IPS-18a (cell line): ENCODE results near the gene PCSK1N.
"Not testable (repeated sequence)": the region's sequence is repeated elsewhere in the genome, so short reads cannot be mapped to it uniquely, and the experiment has no call there.

Experiments
- H3K27ac ChIP-seq: one replicate; pipeline ENCODE4 v1.5.1; 2013; ENCODE audit warnings: low read length
- H3K27me3 ChIP-seq: one replicate; pipeline ENCODE4 v1.6.1; 2013; ENCODE audit warnings: mild to moderate bottlenecking, low read length; ENCODE audit not compliant: control insufficient read depth, insufficient read depth
- H3K36me3 ChIP-seq: one replicate; pipeline ENCODE4 v1.6.1; 2013; ENCODE audit warnings: low read depth, low read length; ENCODE audit not compliant: control insufficient read depth
- H3K4me1 ChIP-seq: one replicate; pipeline ENCODE4 v1.6.1; 2013; ENCODE audit warnings: low read depth, low read length; ENCODE audit not compliant: control insufficient read depth
- H3K4me3 ChIP-seq: one replicate; pipeline ENCODE4 v1.5.1; 2013; ENCODE audit warnings: low read length
- H3K9ac ChIP-seq: one replicate; pipeline ENCODE4 v1.6.1; 2013; ENCODE audit warnings: mild to moderate bottlenecking, low read length, moderate library complexity
- H3K9me3 ChIP-seq: one replicate; pipeline ENCODE4 v1.6.1; 2013; ENCODE audit warnings: low read depth, low read length; ENCODE audit not compliant: control insufficient read depth

Gene PCSK1N

DNA sequence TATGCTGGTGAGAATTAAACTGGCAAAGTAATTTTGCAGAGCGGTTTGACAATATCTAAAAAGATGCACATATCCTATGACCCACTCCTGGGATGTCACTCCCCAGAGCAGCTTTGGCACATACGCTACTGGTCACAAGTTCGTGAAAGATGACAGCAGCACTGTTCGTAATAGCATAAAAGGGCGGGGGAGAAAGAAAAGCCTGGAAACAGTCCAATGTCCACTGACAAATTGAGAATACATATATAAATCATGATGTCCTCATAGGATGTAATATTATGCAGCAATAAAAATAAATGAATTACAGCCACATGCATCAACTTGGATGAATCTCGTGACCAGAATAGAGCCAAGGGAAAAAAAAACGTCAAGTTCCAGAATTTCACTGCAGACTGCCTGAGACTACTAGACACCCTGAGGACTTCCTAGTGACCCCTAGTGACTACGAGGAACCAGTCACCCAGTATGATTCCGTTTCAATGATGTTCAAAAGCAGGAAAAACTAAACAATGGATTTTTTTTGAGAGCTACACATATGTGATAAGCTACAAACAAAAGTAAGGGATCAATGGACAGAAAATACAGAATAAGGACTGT, 1.8 kb downstream of the PCSK1N start:
- H3K27ac ChIP-seq, result no peak overlapping the region
- no peaks in the 10 kb centered on the region for H3K4me1 ChIP-seq
- no peak overlapping the region for H3K4me3 ChIP-seq
- H3K9ac ChIP-seq, result no peak overlapping the region
- no peaks in the 10 kb centered on the region for H3K36me3 ChIP-seq
- no peaks in the 10 kb centered on the region for H3K9me3 ChIP-seq
- H3K27me3 ChIP-seq, result peaks cover 70% of the 10 kb centered on the region

DNA sequence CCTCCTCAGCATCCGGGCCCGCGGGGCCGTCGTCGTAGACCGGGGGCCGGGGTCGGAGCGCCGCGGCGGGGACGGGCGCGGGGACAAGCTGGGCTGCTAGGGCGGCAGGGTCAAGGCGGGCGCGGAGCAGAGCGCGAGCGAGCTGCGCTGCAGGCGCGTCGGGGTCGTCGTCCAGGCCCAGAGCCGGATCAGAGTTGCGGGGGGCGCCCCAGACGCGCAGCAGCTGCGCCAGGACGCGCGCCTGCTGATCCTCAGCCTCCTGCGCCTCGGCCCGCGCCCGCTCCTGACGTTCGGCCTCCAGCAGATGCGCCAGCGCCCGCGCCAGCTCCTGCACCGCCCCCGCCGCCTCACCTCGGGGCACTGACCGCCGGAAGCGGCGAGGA, 3.5 kb downstream of the PCSK1N start:
- Histone ChIP-seq H3K9me3 (no peaks in the 10 kb centered on the region), H3K36me3 (no peaks in the 10 kb centered on the region), H3K27me3 (peaks cover 70% of the 10 kb centered on the region), H3K4me3 (peak overlapping the region; percentile 51), H3K9ac (no peak overlapping the region), H3K27ac (no peak overlapping the region), H3K4me1 (no peaks in the 10 kb centered on the region)

DNA sequence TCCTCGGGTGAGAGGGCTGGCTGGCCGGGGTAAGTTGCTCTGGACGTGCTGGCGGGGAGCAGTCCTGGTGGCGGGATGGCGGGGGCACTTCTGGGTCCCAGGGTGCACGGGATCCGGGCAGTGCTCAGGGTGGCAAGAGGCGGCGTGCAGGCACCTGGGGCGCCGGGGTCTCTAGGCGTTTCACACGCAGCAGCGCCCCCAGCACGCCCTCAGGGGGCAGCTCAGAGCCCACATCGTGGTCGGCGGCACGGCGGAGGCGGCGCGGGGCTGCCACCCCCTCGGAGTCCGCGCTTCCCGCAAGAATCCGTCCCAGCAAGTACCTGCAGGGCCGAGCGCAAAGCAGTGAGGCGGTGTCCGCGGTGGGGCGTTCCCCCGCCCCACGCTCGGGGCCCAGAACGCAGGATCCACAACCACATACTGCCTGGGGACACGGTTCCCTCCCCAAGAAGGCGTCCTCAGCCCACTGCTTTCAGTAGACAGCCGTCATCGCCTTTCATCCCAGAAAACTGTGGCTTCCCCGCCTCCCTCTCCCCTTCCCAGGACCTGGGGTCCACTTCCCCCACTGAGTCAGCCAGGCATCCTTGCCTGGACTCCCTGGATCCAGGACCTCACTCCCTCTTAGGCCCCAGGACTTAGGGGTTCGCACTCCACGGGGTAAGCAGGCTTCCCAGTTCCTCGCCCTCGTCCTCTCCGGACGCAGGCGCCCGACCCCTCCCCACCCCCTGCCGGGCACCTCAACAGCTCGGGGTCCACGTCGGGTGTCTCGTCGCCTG, 4.1 kb downstream of the PCSK1N start:
- Histone ChIP-seq H3K4me3 (peak overlapping the region; percentile 51), H3K36me3 (no peaks in the 10 kb centered on the region), H3K9me3 (no peaks in the 10 kb centered on the region), H3K27ac (no peak overlapping the region), H3K9ac (no peak overlapping the region), H3K4me1 (no peaks in the 10 kb centered on the region), H3K27me3 (peaks cover 65% of the 10 kb centered on the region)

DNA sequence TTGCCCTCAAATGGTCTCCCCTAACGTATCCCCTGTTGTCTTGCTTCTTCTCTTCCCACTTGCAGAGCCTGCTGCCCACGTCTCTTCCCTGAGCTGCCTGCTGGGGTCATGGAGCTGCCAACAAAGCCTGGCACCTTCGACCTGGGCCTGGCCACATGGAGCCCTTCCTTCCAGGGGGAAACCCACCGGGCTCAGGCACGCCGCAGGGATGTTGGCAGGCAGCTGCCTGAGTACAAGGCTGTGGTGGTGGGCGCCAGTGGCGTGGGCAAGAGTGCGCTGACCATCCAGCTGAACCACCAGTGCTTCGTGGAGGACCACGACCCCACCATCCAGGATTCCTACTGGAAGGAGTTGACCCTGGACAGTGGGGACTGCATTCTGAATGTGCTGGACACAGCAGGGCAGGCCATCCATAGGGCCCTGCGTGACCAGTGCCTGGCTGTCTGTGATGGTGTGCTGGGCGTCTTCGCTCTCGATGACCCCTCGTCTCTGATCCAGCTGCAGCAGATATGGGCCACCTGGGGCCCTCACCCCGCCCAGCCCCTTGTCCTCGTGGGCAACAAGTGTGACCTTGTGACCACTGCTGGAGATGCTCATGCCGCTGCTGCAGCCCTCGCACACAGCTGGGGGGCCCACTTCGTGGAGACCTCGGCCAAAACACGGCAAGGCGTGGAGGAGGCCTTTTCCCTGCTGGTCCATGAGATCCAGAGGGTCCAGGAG, 6.2 kb downstream of the PCSK1N start:
- Histone ChIP-seq H3K9me3 (no peaks in the 10 kb centered on the region), H3K4me1 (no peaks in the 10 kb centered on the region), H3K27me3 (peaks cover 47% of the 10 kb centered on the region), H3K4me3 (no peak overlapping the region), H3K9ac (no peak overlapping the region), H3K36me3 (no peaks in the 10 kb centered on the region), H3K27ac (no peak overlapping the region)

DNA sequence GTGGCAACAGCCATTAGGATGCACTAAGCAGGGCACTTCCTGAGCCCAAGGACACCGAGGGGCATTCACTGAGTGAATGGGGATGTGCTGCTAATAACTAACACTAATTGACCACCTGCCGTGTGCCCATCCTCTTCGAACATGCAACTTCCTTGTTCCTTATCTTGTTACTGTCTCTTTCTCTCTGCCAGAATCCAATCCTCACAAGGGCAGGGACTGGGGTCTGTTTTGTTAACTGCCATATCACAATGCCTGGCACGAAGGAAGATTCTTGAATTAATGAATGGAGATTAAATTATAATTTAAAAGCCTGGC, 7.8 kb downstream of the PCSK1N start:
- no peaks in the 10 kb centered on the region for H3K9me3 ChIP-seq
- H3K36me3 ChIP-seq, result no peaks in the 10 kb centered on the region
- H3K9ac ChIP-seq, result no peak overlapping the region
- peak overlapping the region; percentile 21 for H3K4me3 ChIP-seq
- H3K27me3 ChIP-seq, result peaks cover 32% of the 10 kb centered on the region
- H3K27ac ChIP-seq, result no peak overlapping the region
- H3K4me1 ChIP-seq, result no peaks in the 10 kb centered on the region

DNA sequence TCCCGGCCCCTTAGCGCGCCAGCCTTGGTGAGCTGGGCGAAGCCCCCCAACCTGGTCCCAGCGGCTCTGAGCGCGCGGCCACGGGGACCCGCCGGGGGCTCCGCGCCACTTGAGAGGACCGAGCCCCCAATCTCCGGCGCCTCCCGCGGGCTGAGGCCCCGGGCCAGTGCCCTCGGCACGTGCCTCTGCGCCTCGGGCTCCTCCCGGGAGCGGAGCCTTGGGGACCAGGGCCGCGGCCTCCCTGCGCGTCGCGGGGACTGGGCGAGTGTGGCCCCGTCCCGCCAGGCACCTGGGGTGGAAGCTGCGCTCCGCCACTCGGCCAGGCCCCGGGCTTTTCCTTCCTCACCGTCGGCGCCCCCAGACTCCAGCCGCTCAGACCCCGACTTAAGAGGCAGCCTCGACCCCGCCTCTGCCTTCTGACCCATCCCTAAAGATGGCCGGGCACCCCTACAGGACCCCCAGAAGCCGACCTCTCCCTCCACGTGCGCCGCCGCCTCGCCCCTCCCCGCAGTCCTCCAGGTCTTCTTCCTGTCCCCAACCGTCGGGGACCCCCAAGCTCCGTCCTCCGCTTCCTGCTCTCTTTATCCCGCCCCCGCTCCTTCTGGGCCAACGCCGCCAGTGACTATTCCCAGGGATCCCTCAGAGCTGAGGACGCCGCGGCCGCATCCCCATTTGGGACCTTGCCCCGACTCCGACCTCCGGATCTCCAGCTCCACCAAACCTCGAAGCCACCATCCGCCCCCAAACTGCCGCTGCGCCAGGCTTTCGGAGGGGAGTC, 8.3 kb downstream of the PCSK1N start:
- Histone ChIP-seq H3K9ac (no peak overlapping the region), H3K27me3 (peaks cover 26% of the 10 kb centered on the region), H3K9me3 (no peaks in the 10 kb centered on the region)

DNA sequence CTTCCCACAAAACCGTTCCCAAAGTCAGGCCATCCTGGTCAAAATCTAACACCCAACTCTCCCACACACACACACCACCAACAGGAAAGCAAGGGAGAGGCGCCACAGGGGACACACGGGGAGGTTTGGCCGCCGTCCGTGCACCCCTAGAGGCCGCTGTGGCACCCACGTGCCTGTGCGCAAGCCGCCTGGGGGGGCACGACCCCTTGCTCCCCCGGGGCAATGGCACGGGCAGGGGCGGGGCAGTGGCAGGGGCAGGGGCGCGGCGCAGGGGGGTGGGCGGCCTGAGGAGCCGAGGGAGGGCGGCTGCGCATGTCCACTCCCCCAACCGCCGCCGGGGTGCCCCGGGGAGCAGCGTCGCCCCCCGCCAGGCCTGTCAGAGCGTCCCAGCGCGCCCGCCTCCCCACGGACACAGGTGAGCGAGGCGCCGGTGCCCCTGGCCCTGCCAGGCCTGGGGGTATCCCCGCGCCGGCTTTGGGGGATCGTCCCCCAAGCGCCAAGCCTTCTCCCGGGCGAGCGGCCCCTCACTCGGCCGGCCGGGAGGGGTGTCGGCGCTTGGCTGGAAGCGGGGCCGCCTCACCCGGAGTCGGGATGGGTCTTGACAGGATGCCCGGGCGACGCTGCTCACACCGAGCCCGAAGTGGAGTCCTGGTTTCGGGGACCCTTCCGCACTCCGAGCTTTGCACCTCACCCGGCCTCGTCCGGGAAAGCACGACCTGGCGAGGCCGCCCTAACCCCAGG, 9.1 kb downstream of the PCSK1N start, which contains the start of gene ERAS:
TSS of gene ERAS (plus strand) at position 379 of the 741 bp plus-strand sequence. CDS start 2,611 bp downstream, outside the sequence.
- Histone ChIP-seq H3K9ac (no peak within 1 kb of the TSS), H3K27me3 (peaks cover 19% of the 10 kb centered on the region), H3K36me3 (peaks cover 5% of the 10 kb centered on the region), H3K4me1 (no peaks in the 10 kb centered on the region), H3K27ac (no peak within 1 kb of the TSS), H3K9me3 (no peaks in the 10 kb centered on the region), H3K4me3 (peak within 1 kb of the TSS; percentile 21)

More for the DNA sequence above, 8.3 kb downstream of the PCSK1N start:
- Histone ChIP-seq H3K27ac (no peak overlapping the region), H3K4me3 (peak overlapping the region; percentile 21), H3K4me1 (no peaks in the 10 kb centered on the region), H3K36me3 (peaks cover 3% of the 10 kb centered on the region)

DNA sequence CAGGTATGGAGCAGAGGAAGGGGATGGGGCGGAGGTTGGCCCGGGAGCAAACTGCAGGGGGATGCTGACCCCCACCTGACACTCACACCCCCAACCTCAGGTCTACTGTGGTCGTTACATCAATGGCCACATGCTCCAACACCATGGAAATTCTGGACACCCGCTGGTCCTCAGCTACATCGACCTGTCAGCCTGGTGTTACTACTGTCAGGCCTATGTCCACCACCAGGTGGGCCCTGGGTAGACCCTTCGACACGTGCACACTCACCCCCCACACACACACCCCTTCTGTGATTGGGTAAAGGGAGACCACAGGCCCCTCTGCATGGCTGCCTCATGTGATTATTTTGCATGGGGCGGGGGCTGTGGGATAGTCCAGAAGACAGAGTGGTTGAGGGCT, 11.3 kb downstream of the PCSK1N start:
- H3K4me3 ChIP-seq, result no peak overlapping the region
- H3K36me3 ChIP-seq, result peaks cover 5% of the 10 kb centered on the region
- no peaks in the 10 kb centered on the region for H3K4me1 ChIP-seq
- no peaks in the 10 kb centered on the region for H3K9me3 ChIP-seq
- H3K27ac ChIP-seq, result no peak overlapping the region
- H3K27me3 ChIP-seq, result no peaks in the 10 kb centered on the region
- H3K9ac ChIP-seq, result no peak overlapping the region

DNA sequence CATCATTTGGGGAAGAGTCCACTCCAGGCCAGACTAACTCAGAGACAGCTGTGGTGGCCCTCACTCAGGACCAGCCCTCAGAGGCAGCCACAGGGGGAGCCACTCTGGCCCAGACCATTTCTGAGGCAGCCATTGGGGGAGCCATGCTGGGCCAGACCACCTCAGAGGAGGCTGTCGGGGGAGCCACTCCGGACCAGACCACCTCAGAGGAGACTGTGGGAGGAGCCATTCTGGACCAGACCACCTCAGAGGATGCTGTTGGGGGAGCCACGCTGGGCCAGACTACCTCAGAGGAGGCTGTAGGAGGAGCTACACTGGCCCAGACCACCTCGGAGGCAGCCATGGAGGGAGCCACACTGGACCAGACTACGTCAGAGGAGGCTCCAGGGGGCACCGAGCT, 12.4 kb downstream of the PCSK1N start:
- H3K9me3 ChIP-seq, result no peaks in the 10 kb centered on the region
- H3K27ac ChIP-seq, result no peak overlapping the region
- H3K4me1 ChIP-seq, result no peaks in the 10 kb centered on the region
- no peaks in the 10 kb centered on the region for H3K27me3 ChIP-seq
- H3K4me3 ChIP-seq, result no peak overlapping the region
- no peak overlapping the region for H3K9ac ChIP-seq
- peaks cover 5% of the 10 kb centered on the region for H3K36me3 ChIP-seq

DNA sequence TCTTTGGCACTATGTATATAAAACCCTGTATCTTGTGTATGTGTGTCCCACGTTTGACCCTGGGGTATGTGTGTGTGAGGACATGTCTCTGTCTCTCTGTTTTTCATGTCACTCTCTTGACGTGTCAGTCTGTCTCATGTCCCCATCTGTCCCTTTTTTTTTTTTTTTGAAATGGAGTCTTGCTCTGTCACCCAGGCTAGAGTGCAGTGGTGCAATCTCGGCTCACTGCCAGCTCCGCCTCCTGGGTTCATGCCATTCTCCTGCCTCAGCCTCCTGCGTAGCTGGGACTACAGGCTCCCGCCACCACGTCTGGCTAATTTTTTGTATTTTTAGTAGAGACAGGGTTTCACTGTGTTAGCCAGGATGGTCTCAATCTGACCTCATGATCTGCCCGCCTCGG, 16.0 kb downstream of the PCSK1N start:
- not testable (repeated sequence) for H3K27ac ChIP-seq, H3K4me3 ChIP-seq, H3K9ac ChIP-seq, H3K9me3 ChIP-seq, H3K4me1 ChIP-seq, H3K27me3 ChIP-seq
- H3K36me3 ChIP-seq, result peaks cover 10% of the 10 kb centered on the region

DNA sequence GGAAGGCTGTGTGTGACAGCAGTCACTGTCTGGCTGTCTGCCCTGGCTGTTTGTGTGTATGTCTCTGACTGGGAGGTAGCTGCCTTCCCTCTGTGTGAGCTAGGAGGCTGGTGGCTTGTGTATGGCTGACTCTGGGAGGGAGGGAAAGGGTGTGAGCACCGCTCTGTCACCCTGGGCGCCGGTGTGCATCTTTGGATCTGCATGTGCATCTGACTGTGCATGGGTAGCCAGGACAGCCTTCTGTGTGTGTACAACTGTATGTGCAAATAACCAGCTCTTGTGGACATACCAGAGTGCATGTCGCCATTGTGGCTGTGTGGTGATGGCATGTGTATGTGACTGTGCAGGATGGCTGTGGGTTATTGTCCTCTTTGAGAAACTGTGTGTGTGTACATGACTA, 16.5 kb downstream of the PCSK1N start:
- Histone ChIP-seq H3K9ac (no peak overlapping the region), H3K27ac (no peak overlapping the region), H3K4me1 (no peaks in the 10 kb centered on the region), H3K4me3 (no peak overlapping the region), H3K9me3 (peaks cover 3% of the 10 kb centered on the region), H3K36me3 (peaks cover 10% of the 10 kb centered on the region), H3K27me3 (no peaks in the 10 kb centered on the region)
